Smooth muscle cell (in vitro differentiated cells): Measurements from ENCODE around the gene C9orf85. TPM values are rescaled to one million over a fixed set of nuclear protein-coding genes. Genes with fewer than 3 reads are reported as not detected.
A peak's percentile ranks its signal among the peaks of the same experiment; 100 is the strongest.

ENCODE experiments used
- DNase-seq: peaks from one replicate; lab custom pipeline; 2025; ENCODE audit not compliant: unreplicated experiment; lab: John Stamatoyannopoulos, UW
- H2AFZ ChIP-seq: fragments of 200-600 bp; sonication (generic); 2 replicates; pipeline ENCODE4 v1.6.0; 2016; ENCODE audit warnings: antibody characterized with exemption, low read depth, mild to moderate bottlenecking
- H3F3A ChIP-seq: fragments of 200-600 bp; sonication (generic); 2 replicates; pipeline ENCODE4 v1.6.0; 2017; ENCODE audit warnings: antibody characterized with exemption, low read depth
- H3K27ac ChIP-seq: fragments of 200-600 bp; sonication (generic); 2 replicates; pipeline ENCODE4 v1.5.1; 2016; ENCODE audit warnings: low read depth, mild to moderate bottlenecking
- H3K27me3 ChIP-seq: fragments of 200-600 bp; sonication (generic); 2 replicates; pipeline ENCODE4 v1.6.1; 2016; ENCODE audit warnings: low read depth, mild to moderate bottlenecking
- H3K36me3 ChIP-seq: fragments of 200-600 bp; sonication (generic); 2 replicates; pipeline ENCODE4 v1.5.1; 2016; ENCODE audit warnings: low read depth
- H3K4me1 ChIP-seq: fragments of 200-600 bp; sonication (generic); 2 replicates; pipeline ENCODE4 v1.5.1; 2016; ENCODE audit warnings: low read depth
- H3K4me2 ChIP-seq: fragments of 200-600 bp; sonication (generic); 2 replicates; pipeline ENCODE4 v1.6.0; 2016; ENCODE audit warnings: mild to moderate bottlenecking
- H3K4me3 ChIP-seq: fragments of 200-600 bp; sonication (generic); 2 replicates; pipeline ENCODE4 v1.5.1; 2016; ENCODE audit warnings: mild to moderate bottlenecking
- H3K79me2 ChIP-seq: fragments of 200-600 bp; sonication (generic); 2 replicates; pipeline ENCODE4 v1.6.0; 2016; ENCODE audit warnings: low read depth, mild to moderate bottlenecking
- H3K9ac ChIP-seq: fragments of 200-600 bp; sonication (generic); 2 replicates; pipeline ENCODE4 v1.6.0; 2016; ENCODE audit warnings: low read depth
- H3K9me3 ChIP-seq: fragments of 200-600 bp; sonication (generic); replicated peaks from 2 replicates; pipeline ENCODE4 v1.5.1; 2016; ENCODE audit warnings: low read depth
- H4K20me1 ChIP-seq: fragments of 200-600 bp; sonication (generic); 2 replicates; pipeline ENCODE4 v1.6.0; 2016; ENCODE audit warnings: low read depth
- WGBS: methylation state at CpG from one replicate; pipeline ENCODE4 v1.1.7; 2016; ENCODE audit warnings: low lambda C conversion rate; 5-methylcytosine and 5-hydroxymethylcytosine counted together
- polyA plus RNA-seq: library from polyadenylated mRNA; unstranded; fragments of >200 nt; fragmentation: Nextera tagmentation; extraction: Ambion mirVana; gene quantifications from 2 replicates; pipeline ENCODE4 v1.2.1, GENCODE V29; 2016
- total RNA-seq: library from RNA; depleted of rRNA; stranded (reverse); fragments of >200 nt; gene quantifications from 2 replicates; pipeline ENCODE4 v1.2.3, GENCODE V29; 2014
- TF ChIP-seq, protein P1 (sequence below): fragments of 200-600 bp; sonication (generic); IDR thresholded peaks from 2 replicates; pipeline ENCODE4 v1.5.1; 2017; ENCODE audit warnings: borderline replicate concordance, mild to moderate bottlenecking, antibody characterized with exemption; ENCODE audit not compliant: insufficient read depth, poor library complexity, severe bottlenecking

C9orf85 gene
- total and polyA plus RNA-seq, 2 experiments from 2014 or later = 10.2 to 11.8 TPM

DNA sequence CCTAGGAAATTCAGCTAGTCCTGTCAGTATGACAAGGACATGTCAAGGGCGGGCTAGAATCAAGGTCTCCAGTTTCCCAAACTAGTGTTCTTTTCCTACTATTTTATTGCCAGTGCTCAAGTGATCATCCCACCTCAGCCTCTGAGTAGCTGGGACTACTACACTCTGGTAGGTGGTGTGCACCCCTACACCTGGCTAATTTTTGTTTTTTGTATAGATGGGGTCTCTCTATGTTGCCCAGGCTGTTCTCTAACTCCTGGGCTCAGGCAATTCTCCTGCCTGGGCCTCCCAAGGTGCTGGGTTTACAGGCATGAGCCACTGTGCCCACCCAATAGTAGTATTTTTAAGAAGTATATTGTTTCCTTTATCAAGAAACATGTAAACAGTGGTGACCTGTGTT lies 54.0 kb downstream of the C9orf85 start:
- Histone ChIP-seq H3K79me2 (peaks cover 5% of the 10 kb centered on the region), H3K4me3 (no peak overlapping the region), H3K27ac (no peak overlapping the region), H3K9me3 (no peaks in the 10 kb centered on the region), H3K9ac (no peak overlapping the region), H4K20me1 (peaks cover 1% of the 10 kb centered on the region), H3K27me3 (no peaks in the 10 kb centered on the region), H2AFZ (no peak overlapping the region), H3K36me3 (no peaks in the 10 kb centered on the region), H3F3A (no peaks in the 10 kb centered on the region), H3K4me1 (peaks cover 10% of the 10 kb centered on the region), H3K4me2 (no peak overlapping the region)
- 100% methylated on average over 1 of the region's 1 CpG for WGBS
- no peak for DNase-seq
- TF ChIP-seq, protein P1, sequence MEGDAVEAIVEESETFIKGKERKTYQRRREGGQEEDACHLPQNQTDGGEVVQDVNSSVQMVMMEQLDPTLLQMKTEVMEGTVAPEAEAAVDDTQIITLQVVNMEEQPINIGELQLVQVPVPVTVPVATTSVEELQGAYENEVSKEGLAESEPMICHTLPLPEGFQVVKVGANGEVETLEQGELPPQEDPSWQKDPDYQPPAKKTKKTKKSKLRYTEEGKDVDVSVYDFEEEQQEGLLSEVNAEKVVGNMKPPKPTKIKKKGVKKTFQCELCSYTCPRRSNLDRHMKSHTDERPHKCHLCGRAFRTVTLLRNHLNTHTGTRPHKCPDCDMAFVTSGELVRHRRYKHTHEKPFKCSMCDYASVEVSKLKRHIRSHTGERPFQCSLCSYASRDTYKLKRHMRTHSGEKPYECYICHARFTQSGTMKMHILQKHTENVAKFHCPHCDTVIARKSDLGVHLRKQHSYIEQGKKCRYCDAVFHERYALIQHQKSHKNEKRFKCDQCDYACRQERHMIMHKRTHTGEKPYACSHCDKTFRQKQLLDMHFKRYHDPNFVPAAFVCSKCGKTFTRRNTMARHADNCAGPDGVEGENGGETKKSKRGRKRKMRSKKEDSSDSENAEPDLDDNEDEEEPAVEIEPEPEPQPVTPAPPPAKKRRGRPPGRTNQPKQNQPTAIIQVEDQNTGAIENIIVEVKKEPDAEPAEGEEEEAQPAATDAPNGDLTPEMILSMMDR = no peak

DNA sequence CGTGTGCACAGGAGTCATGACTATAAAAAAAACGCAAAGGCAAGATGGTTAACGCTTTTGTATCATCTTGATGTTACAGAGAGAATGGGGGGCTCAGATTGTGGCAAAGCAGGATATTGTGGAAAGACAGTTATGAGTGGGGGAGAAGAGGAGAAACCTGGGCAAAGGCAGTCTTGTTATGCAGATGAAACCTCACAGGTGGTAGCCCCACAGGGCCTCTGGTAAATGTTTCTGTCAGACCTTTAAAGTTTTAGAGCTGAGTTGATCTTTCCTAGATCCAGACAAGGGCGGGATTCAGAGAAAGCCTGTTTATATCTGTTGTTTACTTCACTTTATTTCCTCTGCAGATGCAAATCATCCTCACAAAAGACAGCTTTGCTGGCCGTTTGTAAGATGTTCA lies 55.2 kb downstream of the C9orf85 start:
- peaks cover 6% of the 10 kb centered on the region for H4K20me1 ChIP-seq
- no peak overlapping the region for H2AFZ ChIP-seq
- no peak overlapping the region for H3K4me2 ChIP-seq
- peaks cover 10% of the 10 kb centered on the region for H3K4me1 ChIP-seq
- peaks cover 5% of the 10 kb centered on the region for H3K79me2 ChIP-seq
- no peak for DNase-seq
- TF ChIP-seq, protein P1 = no peak
- H3K9me3 ChIP-seq = no peaks in the 10 kb centered on the region
- H3K9ac ChIP-seq = no peak overlapping the region
- H3K27me3 ChIP-seq = no peaks in the 10 kb centered on the region
- H3K27ac ChIP-seq = peak overlapping the region; percentile 26
- WGBS = 31% methylated on average over 5 of the region's 5 CpGs
- no peaks in the 10 kb centered on the region for H3K36me3 ChIP-seq
- H3F3A ChIP-seq = no peaks in the 10 kb centered on the region
- no peak overlapping the region for H3K4me3 ChIP-seq

DNA sequence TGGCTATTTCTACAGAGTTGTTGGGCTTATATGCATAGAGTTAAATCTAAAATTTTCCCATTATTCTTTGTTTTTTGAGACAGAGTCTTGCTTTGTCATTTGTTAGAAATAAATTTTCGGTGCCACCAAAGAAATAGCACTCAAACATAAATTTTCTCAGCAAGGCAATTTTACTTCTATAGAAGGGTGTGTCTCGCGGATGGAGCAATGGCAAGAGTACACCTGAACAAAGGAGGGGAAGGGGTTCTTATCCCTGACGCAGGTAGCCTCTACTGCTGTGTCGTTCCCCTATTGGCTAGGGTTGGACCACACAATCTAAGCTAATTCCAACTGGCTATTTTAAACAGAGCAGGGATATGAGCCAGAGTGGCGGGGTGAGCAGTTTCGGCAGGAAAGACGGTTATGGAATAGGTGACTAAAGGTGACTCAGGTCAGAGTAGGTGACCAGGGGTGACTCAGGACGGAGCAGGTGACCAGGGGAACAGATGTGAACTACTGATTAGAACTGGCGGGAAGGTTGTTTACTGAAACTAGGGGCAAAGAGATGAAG lies 57.2 kb downstream of the C9orf85 start:
- H3K27ac ChIP-seq = no peak overlapping the region
- whole genome bisulfite sequencing = 84% methylated on average over 10 of the region's 10 CpGs
- peaks cover 10% of the 10 kb centered on the region for H3K4me1 ChIP-seq
- H3F3A ChIP-seq = no peaks in the 10 kb centered on the region
- DNase-seq = no peak
- H3K36me3 ChIP-seq = no peaks in the 10 kb centered on the region
- TF ChIP-seq, protein P1 = no peak
- no peak overlapping the region for H2AFZ ChIP-seq
- peaks cover 5% of the 10 kb centered on the region for H3K79me2 ChIP-seq
- H3K4me3 ChIP-seq = no peak overlapping the region
- H3K4me2 ChIP-seq = no peak overlapping the region
- H3K9ac ChIP-seq = no peak overlapping the region
- H4K20me1 ChIP-seq = peaks cover 6% of the 10 kb centered on the region
- no peaks in the 10 kb centered on the region for H3K27me3 ChIP-seq
- no peaks in the 10 kb centered on the region for H3K9me3 ChIP-seq

DNA sequence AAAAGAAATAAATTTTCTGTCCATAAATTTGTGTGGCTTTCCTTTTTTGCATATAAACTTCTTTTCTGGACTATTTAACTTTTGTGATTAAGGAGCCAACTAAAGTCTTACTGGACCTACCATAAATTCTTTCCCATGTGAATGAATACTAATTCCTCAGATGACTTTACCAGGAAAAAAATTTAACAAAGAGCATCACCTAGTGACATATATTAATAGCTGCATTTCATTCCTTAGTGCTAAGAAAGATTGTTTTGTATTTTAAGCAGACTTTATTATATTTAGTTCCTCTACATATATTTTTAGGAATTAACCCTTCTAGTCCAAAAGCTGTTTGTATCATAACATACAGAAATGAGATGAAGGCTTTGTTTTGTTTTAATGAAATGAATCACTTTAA lies 64.4 kb downstream of the C9orf85 start:
- Histone ChIP-seq H3K9me3 (no peaks in the 10 kb centered on the region), H3K27ac (no peak overlapping the region), H3K79me2 (no peaks in the 10 kb centered on the region), H3K27me3 (no peaks in the 10 kb centered on the region), H2AFZ (no peak overlapping the region), H3K4me2 (no peak overlapping the region), H3F3A (no peaks in the 10 kb centered on the region), H3K4me3 (no peak overlapping the region), H4K20me1 (peaks cover under 1% of the 10 kb centered on the region), H3K9ac (no peak overlapping the region), H3K36me3 (no peaks in the 10 kb centered on the region), H3K4me1 (no peaks in the 10 kb centered on the region)
- TF ChIP-seq, protein P1 = no peak
- DNase-seq = no peak
